Cortex of kidney (tissue), 1 donor: Measurements from ENCODE around the gene TCF4.

ENCODE experiments used
- DNase-seq: peaks from one replicate; lab custom pipeline; 2025; lab: John Stamatoyannopoulos, UW

TCF4 gene

DNA sequence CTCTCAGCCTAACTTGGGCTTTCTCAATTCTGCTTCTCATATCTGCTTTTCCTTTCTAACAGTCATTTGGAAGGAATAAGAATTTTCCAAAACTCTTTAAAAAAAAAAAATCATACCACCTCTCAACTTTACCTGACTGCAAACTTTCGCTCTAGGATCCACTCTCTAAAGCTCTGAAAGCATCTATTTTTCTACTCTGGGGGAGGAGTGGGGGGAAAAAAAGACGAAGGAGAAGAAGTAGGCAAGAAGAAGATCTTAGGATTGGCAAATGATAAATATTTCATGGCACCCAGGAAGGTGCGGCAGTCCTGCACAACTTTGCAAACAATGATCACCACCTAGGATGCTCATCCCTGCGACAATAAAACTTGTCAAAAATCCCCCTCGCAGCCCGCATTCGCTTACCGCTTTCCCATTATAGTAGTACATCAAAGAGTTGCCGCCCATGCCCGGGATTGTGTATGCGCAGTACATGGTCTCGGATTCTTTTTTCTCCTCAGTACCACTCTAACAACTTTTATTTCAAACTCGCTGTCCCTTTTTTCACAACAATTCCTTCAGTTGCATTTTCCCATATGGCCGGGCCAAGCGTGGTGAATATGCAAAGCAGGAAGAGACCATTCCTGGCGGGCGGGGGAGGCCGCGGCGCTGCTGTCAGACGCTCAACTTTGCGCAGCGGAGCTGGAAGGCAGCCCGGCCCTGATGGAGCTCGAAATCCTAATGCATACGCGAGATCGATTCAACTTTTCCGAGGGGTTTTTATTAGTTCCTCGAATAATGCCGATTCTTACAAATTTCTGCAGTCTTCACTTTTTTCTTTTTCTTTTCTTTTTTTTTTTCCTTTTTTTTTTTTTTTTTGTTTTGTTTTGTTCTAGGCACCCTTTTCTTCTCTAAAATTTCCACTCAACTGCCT, 266.5 kb downstream of the TCF4 start:
- DNase-seq, result no peak

DNA sequence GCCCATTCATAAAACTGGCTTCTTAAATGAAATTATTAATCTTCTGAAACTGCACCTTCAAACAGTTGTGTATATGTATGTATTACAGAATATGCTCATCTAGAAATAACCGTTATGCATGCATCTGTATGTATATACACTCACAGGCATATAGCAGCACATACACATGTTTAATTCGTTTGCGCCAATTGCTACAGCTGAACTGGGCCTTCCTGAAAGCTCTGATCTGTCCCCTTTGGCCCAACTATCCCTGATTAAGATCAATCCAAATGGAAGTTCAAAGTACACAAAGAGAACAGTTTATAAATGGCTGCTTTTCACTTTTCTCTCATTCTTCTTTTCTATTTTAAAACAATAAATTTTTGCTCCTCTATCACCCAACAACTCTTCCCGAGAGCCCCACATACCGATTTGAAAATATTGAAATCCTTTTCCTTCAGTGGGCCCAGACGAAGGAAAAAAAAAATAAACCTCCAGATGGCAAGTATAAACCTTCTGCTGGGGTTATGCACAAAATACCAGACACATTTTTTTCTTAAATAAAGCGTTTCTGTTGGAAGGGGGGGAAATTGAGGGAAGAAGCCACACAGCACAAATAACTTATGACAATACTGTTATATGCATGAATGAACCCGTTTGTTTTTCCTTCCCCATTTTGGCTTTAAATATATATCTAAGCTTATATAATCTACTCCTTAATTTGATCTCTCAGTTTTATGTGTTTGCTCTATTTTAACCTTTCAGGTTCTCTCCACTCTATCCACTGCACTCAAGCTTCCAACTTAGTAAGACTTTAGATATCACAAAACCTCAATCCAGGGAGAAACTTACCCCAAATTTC, 267.3 kb downstream of the TCF4 start:
- no peak for DNase-seq

DNA sequence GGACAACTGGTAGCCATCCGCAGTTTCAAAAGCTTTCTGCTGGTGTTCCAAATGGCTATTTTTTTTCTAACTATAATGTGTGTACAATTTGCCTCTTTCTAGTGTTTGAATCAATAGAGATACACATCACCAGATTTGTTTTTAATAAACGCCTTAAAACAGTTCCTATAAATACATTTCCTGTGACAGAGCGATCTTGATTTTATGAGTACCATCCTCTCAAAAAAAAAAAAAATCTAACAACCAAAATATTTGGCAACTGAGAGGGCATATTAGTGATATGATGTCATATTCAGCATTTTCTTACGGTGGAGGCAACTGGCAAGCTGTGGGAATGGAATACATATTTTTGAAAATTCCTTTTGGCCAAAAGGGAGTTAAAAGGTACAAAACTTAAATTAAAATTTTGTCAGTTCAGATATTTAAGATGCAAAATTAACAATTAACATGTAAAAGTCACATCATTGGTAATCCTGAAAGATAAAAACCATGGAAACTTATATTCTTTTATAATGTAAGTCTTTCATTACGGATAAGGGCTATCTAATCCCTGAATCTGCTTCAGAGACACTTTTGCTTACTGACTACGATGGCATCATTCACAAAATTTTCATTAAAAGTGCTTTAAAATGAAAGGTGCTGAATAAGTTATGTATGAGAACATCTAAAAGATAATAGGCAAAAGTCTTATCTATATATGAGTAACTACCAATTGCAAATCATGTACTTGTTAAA, 268.4 kb downstream of the TCF4 start:
- no peak for DNase-seq

DNA sequence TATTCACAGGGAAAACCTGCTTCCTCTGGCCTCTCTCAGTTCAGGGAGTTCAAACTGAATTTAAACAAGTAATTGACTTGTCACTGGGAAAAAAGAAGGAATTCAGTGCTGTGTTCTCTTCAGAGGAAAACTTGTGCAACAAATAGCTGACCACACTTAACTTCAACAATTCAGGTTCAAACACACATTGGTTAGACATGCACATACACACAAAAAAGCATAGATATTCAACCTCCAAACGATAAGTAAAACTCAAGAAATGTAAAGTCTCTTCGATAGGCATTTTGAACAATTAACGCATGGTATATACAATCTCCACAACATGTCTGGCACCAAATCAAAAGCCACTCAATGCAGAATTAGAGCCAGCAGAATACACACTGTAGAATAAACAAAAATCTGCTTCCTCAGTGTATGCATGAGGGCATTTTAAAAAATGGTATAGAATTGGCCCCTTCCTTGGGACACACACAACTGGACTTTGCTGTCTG, 269.0 kb downstream of the TCF4 start:
- DNase-seq, result no peak

DNA sequence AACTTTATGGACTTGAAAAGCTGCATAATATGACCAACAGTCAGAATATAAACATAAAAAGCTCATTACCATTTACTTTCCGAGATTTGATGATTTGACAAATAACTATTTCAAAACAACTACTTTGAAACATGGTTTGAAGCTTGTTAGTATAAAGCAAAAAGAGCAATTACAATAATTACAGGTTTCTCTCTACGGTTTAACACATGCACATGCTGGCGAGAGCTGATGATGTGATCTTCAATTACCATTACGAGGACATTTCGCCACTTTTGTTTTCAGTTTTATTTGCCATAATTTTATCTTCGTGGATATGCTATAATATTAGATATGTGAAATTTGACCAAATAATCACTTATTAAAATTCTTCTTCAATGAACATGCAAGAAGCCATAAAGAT, 270.1 kb downstream of the TCF4 start:
- DNase-seq, result no peak

DNA sequence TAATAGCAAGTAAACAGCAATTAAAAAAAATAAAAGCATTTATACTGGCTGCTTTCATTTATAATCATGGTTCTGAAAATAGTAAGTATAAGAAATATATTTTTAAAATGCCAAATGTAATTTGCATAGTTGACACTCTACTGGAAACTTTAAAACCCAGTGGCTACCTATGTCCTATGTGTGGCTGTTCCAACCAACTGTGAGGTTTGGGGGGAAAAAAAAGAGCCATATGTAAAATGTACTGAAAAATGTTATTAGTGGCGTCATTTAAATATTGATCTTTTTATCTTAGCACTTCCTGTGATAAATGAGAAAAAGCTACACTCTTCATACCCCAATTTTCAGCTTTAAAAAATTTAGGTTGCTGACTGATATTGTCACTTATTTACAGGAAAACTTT, 270.7 kb downstream of the TCF4 start:
- DNase-seq, result no peak

DNA sequence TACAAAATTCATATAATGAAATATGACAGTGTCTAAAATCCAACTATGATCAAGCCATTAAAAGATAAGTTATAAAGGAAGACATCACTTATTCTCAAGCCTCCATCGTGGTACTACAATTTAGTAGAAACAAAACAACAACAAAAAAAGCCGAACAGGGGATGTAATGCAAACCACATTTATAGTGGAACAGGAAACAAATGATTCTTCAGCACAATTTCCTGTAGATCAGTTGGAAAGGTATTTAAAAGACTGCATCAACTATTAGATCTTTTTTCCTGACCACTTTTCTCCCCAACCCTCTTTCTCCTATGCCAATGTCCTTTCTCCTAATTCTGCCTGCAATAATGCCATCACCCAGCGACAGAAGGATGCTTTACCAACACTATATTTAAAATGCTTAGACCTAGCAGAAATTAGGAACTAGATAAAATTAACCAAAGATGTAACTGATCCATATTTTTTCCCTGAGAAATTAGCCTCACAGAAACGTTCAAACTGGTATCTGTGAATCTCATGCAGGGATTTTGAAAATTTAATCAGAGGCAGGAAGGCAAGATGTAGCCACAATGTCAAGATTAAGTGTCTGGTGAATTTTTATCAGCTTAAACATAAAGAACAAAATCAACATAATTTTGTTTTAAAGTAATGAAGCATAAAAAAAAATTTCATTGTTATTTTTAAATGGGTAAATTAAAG, 271.4 kb downstream of the TCF4 start:
- DNase-seq, result no peak

DNA sequence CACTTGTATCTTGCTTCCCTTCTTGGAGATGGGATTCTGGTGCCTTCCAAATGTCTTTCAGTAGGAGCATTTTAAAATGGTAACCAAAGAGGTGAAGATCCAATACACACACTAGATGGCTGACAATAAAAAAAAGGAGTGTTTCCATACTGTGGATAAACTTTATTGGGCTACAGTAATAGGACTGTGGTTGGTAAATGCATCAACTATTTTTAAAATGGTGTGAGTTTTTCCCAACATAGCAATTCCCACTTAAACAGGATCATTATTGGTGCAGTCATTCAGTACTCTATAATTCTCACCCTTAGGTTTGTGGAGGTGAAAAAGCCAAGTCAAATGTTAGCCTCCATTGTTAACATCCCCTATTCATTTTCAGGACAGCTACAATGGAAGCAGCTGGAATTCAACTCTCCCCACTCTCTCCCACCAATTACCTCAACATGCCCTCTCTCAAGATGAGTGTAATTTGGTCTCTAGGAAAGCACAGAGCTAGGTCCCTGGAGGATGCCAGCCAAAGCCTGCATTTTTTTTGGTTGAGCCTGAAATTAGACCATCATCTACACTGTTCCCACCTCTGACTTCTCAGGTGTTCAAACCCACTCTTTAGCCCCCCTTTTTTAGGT, 273.3 kb downstream of the TCF4 start:
- no peak for DNase-seq

DNA sequence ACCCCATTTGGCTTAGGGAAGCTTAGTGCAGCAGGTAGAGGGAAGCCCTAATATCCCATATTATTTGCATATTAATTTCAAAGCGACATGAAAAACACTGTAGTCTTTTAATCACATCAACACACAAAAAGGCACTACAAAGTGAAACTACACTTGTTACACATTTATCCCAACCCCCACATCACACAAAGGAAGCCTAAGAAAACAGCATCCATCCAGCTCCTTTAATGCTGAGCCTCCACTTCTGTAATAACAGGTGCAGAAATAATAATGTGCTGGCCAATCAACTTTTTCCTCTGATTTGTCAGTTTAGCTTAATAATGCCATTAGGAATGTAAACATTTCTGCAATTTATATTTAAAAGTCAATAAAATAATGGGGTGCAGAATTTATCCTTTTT, 274.0 kb downstream of the TCF4 start:
- DNase-seq, result no peak

DNA sequence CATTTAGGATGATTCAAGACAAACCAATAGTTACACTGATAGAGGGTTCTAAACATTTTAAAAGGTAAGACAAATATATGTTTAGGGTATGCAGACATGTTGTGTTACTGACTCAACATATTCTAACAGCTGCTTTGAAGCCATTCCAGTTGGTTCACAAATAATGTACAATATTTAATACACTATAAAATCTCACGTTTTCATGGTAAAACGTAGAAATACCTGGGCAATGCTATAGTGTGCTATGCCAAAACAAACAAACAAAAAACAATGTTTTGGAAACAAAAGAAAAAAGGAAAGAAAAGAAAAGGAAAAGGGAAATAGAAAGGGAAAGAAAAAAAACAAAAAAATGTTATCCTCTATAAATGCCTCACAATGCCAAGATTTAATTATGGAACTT, 277.1 kb downstream of the TCF4 start:
- no peak for DNase-seq

DNA sequence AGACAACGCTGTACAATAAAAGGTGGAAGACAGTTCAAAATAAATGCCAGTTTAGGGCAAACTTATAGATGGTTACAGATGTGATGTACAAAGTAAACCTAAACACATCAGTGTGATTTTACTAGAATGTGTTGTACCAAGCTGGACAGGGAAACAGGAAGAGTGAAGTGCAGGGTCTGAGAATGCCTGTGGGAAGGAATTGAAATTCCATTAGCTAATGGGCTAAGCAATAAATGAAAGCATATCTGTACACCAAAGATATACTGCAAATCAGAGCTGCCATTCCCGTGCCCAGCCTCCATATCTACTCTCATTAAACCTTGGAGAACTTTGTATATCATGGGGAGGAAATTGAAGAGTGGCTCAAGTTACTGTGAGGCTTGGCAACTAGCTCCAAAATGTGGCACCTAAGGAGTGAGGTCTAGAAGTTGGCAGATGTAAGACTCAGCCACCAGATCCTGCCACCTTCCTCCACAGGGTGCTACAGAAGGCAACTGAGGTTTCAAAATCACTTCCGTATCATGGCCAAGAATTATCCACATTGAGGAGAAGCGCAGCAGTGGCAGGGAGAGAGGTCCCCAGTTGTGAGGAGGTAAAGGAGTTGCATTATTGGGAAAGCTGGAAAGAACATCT, 277.8 kb downstream of the TCF4 start:
- no peak for DNase-seq

DNA sequence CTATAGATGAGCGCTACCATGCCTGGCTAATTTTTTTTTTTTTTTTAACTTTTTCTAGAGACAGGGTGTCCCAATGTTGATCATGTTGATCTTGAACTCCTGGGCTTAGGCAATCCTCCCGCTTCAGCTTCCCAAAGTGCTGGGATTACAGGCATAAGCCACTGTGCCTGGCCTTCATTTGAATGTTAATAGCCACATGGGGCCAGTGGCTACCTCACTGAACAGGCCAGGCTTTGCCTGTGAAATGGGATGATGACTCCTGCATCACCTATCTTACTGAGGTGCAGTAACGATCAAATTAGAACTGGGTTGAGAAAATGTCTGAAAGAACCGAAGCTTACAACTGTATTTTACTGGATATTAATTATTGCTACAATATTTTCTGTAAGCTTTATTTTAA, 278.7 kb downstream of the TCF4 start:
- DNase-seq, result no peak

DNA sequence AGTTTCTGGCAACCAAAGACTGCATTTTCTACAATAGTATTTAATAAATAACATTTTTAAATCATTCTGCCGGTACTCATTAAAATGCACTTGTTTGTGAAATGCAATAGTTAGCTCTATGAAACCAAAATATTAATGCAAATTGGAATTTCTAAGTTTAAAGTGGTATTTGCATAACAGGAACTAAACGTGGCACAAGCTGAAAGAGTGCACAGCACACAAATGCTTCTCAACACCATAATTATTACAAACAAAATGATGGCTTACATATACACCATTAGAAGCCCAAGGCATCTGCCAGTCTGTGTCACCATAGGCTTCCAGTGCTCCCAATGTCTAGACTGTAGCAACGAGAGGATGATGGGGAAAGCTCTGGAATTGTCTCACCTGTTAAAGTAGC, 280.5 kb downstream of the TCF4 start:
- DNase-seq, result no peak

DNA sequence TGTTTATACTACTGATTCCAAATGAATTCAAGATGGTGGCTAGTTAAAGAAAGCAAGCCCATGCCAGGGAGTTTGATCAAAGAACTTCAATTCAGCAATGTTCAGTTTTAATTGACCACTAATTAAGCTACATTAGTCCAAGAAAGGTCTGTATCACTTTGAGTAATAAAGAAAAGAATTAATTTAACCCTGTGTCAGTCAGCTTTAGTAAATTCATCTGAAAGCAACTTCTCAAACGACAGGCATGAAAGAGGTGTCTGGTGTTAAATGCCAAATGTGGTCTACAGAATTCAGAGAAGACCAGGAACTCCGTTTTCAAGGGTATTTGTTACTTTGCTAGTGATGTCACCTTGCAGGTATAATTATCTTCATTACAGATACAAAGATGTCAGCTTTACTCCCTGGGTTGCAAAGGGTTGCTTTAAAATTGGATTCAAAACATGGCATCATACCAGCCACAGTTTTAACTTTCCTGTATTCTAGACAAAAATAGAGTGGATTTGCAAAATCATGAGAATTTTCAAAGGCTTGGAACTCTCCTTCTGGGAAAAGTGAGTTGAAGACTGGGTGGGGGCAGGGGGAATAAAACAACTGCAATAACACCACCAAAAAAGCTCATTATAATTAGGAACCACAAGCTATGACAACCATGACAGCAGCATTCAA, 281.5 kb downstream of the TCF4 start:
- DNase-seq, result no peak

DNA sequence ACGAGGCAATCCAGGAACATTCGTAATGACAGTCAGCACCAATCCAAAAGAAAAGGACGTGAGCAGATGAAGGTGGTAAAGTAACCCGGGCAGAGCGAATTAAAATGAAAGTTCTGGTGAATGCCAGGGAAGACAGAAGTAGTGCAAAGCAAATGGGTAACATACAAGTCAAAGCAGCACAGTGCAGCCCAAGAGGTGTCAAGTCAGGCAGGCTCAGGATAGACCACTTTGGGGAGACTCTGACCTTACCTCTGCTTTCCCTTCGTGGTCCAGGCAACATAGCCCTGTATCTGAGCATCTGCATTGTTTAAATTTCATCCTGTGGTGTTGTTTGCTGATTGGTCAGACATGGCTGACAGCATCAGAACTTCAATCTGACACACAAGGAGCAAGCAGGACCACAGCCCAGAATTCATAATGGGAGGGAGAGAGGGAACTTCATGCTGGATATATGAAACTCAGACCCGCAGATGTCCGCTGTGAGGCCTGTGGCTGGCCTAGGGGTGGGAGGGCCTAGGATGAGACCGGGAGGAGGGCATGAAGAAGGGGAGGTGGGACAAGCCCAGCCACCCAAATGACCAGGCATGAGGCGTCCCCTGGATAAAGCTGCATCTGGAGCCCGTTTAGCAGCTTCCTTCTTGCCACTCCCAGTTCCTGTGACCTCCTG, 285.7 kb downstream of the TCF4 start:
- DNase-seq, result no peak

DNA sequence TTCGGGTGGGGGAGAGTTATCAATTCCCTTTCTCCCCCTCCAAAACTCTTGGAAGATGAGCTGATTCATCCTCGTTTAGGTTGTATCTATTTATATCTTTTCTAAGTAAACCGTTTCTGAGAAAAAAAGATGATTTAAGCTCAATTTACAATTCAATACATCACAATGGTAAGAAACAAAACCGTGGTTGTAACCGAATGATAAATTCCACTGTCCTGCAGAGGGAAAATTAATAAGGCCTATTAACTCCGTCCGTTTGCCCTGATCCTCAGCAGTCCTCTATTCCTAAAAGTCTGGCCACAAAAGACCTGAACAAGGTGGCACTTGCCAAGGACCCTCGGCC, 286.2 kb downstream of the TCF4 start:
- DNase-seq, result no peak

DNA sequence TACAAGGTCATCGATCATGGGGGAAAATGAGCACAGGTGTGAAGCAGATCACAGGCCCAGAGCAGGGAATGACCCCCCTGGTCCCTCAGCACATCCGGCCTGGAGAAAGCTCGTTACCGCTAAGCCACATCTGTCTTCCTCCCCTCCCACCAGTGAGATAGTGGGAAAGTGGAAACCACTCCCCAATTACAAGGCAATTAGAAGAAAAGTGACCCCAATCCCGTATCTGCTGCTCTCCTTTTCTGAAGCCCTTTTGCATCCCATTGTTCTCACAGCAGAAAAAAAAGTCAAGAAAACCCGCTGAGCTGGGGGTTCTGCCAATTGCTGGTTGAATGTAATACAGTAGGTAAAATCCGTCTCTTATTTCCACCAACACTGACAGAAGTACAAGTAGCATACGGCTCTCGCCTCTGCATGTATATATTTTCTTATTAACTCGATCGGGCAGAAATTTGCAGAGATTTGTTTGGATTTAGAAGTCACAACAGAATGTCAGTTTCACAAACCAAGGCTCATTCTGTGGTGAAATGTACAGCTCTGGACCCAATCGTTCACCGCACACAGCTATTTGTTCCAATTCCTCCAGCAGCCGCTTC, 287.0 kb downstream of the TCF4 start:
- DNase-seq, result no peak

DNA sequence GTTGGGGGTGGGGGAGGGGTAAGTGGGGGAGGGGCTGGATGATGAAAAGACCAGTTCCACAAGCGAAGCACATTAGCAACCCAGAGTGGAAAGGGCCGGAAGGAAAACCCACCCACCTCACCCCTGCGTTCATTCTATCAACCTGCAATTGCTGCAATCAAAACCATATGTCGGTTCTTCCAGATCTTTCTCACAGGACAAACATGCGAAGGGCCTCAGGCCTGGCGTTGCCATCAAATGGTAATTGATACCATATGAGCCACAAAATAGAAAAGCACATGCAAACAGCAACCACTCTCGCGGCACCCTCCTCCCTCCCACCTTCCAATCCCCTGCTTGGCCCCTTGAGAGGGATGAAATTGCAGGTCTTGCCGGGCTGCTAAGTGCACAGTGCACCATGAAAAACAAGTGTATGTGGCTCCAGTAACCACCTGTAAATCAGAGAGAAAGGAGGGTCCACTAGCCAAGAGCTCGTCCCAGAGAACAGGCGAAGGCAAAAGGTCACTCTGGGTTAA, 287.5 kb downstream of the TCF4 start:
- DNase-seq, result no peak

DNA sequence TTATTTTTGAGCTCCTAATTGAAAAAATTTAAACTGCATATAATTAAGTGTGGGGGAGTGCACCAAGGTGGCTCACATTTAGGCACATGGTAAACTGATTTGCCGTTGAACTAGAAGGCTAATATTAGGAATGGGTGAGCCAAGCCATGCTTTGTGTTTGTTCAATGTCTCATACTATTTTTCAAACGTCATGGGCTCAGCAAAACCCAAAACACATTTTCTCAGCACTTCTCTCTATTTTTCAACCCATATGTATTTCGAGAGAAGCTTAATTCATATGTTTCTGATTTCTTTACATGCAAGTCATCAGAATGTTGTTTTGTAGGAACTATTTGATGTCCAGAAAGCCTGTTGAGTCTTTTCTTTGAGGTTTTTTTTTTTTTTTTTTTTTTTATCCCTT, 291.2 kb downstream of the TCF4 start:
- DNase-seq, result no peak
